Smooth muscle cell (in vitro differentiated cells): ENCODE measurements around the gene HOXA11. TPM values are rescaled to one million over a fixed set of nuclear protein-coding genes. Genes with fewer than 3 reads are reported as not detected.

Experiments used
- DNase-seq: peaks from one replicate; lab custom pipeline; 2025; ENCODE audit not compliant: unreplicated experiment; lab: John Stamatoyannopoulos, UW
- H2AFZ ChIP-seq: fragments of 200-600 bp; sonication (generic); 2 replicates; pipeline ENCODE4 v1.6.0; 2016; ENCODE audit warnings: antibody characterized with exemption, low read depth, mild to moderate bottlenecking
- H3F3A ChIP-seq: fragments of 200-600 bp; sonication (generic); 2 replicates; pipeline ENCODE4 v1.6.0; 2017; ENCODE audit warnings: antibody characterized with exemption, low read depth
- H3K27ac ChIP-seq: fragments of 200-600 bp; sonication (generic); 2 replicates; pipeline ENCODE4 v1.5.1; 2016; ENCODE audit warnings: low read depth, mild to moderate bottlenecking
- H3K27me3 ChIP-seq: fragments of 200-600 bp; sonication (generic); 2 replicates; pipeline ENCODE4 v1.6.1; 2016; ENCODE audit warnings: low read depth, mild to moderate bottlenecking
- H3K36me3 ChIP-seq: fragments of 200-600 bp; sonication (generic); 2 replicates; pipeline ENCODE4 v1.5.1; 2016; ENCODE audit warnings: low read depth
- H3K4me1 ChIP-seq: fragments of 200-600 bp; sonication (generic); 2 replicates; pipeline ENCODE4 v1.5.1; 2016; ENCODE audit warnings: low read depth
- H3K4me2 ChIP-seq: fragments of 200-600 bp; sonication (generic); 2 replicates; pipeline ENCODE4 v1.6.0; 2016; ENCODE audit warnings: mild to moderate bottlenecking
- H3K4me3 ChIP-seq: fragments of 200-600 bp; sonication (generic); 2 replicates; pipeline ENCODE4 v1.5.1; 2016; ENCODE audit warnings: mild to moderate bottlenecking
- H3K79me2 ChIP-seq: fragments of 200-600 bp; sonication (generic); 2 replicates; pipeline ENCODE4 v1.6.0; 2016; ENCODE audit warnings: low read depth, mild to moderate bottlenecking
- H3K9ac ChIP-seq: fragments of 200-600 bp; sonication (generic); 2 replicates; pipeline ENCODE4 v1.6.0; 2016; ENCODE audit warnings: low read depth
- H3K9me3 ChIP-seq: fragments of 200-600 bp; sonication (generic); replicated peaks from 2 replicates; pipeline ENCODE4 v1.5.1; 2016; ENCODE audit warnings: low read depth
- H4K20me1 ChIP-seq: fragments of 200-600 bp; sonication (generic); 2 replicates; pipeline ENCODE4 v1.6.0; 2016; ENCODE audit warnings: low read depth
- CTCF ChIP-seq: fragments of 200-600 bp; sonication (generic); IDR thresholded peaks from 2 replicates; pipeline ENCODE4 v1.5.1; 2017; ENCODE audit warnings: borderline replicate concordance, mild to moderate bottlenecking, antibody characterized with exemption; ENCODE audit not compliant: insufficient read depth, poor library complexity, severe bottlenecking
- WGBS: methylation state at CpG from one replicate; pipeline ENCODE4 v1.1.7; 2016; ENCODE audit warnings: low lambda C conversion rate; 5-methylcytosine and 5-hydroxymethylcytosine counted together
- polyA plus RNA-seq: library from polyadenylated mRNA; unstranded; fragments of >200 nt; fragmentation: Nextera tagmentation; extraction: Ambion mirVana; gene quantifications from 2 replicates; pipeline ENCODE4 v1.2.1, GENCODE V29; 2016
- total RNA-seq: library from RNA; depleted of rRNA; stranded (reverse); fragments of >200 nt; gene quantifications from 2 replicates; pipeline ENCODE4 v1.2.3, GENCODE V29; 2014

HOXA11 gene
- total and polyA plus RNA-seq, 2 experiments from 2014 or later, result 20.3 to 27.7 TPM

- Histone ChIP-seq H3K4me3 (no peak overlapping the region), H3K36me3 (no peaks in the 10 kb centered on the region), H3F3A (peaks cover 9% of the 10 kb centered on the region), H2AFZ (no peak overlapping the region), H3K27me3 (peaks cover 56% of the 10 kb centered on the region), H3K9me3 (no peaks in the 10 kb centered on the region), H3K9ac (no peak overlapping the region), H3K4me2 (no peak overlapping the region), H3K4me1 (peaks cover 6% of the 10 kb centered on the region), H4K20me1 (no peaks in the 10 kb centered on the region), H3K79me2 (no peaks in the 10 kb centered on the region), H3K27ac (no peak overlapping the region)
- TF ChIP-seq CTCF, result no peak
- DNase-seq, result no peak
Measured at GRCh38 chr7:27223941-27224575, 39.0 kb upstream of the HOXA11 start.

DNA sequence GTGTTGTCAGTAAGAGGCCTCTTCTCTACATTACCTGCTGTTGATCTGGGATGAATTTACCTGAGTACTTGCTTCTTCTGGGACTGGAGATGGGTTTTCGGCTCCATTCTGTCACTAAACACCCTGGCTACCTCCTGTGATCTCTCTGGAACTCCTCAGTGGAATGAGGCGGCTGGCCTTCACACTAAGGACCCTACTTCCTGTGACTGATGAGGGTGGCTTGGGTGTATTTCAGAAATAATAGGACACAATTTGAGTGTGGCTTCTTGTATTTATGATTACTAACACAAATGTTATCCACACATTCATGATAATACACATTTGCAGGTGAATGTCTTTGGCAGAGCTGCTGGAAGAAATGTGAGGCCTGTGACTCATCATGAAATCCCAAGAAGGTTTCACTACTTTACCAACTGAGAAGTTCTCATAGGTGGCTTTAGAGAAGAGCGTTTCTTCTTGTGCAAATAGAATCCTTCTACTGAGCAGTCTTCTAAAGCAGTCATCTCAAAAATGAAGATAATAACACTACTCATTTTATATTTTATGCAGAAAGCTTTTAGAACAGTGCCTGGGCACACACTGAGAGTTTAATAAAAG, 36.3 kb upstream of the HOXA11 start:
- peaks cover 5% of the 10 kb centered on the region for H3F3A ChIP-seq

GRCh38 chr7:27220440-27220955, 35.5 kb upstream of the HOXA11 start:
- H3K27ac ChIP-seq, result no peak overlapping the region
- H3K4me2 ChIP-seq, result no peak overlapping the region
- no peak for TF ChIP-seq CTCF
- no peak for DNase-seq
- no peaks in the 10 kb centered on the region for H3K9me3 ChIP-seq
- no peak overlapping the region for H3K9ac ChIP-seq
- no peak overlapping the region for H3K4me3 ChIP-seq
- no peaks in the 10 kb centered on the region for H4K20me1 ChIP-seq
- WGBS, result 69% methylated on average over 26 of the region's 45 CpGs
- H3K36me3 ChIP-seq, result no peaks in the 10 kb centered on the region
- H3K79me2 ChIP-seq, result no peaks in the 10 kb centered on the region
- H3K4me1 ChIP-seq, result peaks cover 6% of the 10 kb centered on the region
- peaks cover 44% of the 10 kb centered on the region for H3K27me3 ChIP-seq
- no peak overlapping the region for H2AFZ ChIP-seq
- peaks cover 5% of the 10 kb centered on the region for H3F3A ChIP-seq

More for the DNA sequence above, 36.3 kb upstream of the HOXA11 start:
- Histone ChIP-seq H4K20me1 (no peaks in the 10 kb centered on the region), H2AFZ (no peak overlapping the region), H3K27me3 (peaks cover 52% of the 10 kb centered on the region), H3K4me1 (peaks cover 6% of the 10 kb centered on the region), H3K36me3 (no peaks in the 10 kb centered on the region), H3K27ac (no peak overlapping the region), H3K9me3 (no peaks in the 10 kb centered on the region), H3K9ac (no peak overlapping the region), H3K79me2 (no peaks in the 10 kb centered on the region), H3K4me3 (no peak overlapping the region), H3K4me2 (no peak overlapping the region)
- TF ChIP-seq CTCF, result no peak
- 89% methylated on average over 3 of the region's 3 CpGs for WGBS
- no peak for DNase-seq
